ENCODE results near the gene TGIF1. TPM values are rescaled to one million over a fixed set of nuclear protein-coding genes. Genes with fewer than 3 reads are reported as not detected.

TGIF1 gene
- total and polyA plus RNA-seq, 10 of the 15 experiments (the other 5 are each of a cell fraction or from before 2014, with no cell fraction given): 1.8 to 8.5 (median 6.4) TPM

DNA sequence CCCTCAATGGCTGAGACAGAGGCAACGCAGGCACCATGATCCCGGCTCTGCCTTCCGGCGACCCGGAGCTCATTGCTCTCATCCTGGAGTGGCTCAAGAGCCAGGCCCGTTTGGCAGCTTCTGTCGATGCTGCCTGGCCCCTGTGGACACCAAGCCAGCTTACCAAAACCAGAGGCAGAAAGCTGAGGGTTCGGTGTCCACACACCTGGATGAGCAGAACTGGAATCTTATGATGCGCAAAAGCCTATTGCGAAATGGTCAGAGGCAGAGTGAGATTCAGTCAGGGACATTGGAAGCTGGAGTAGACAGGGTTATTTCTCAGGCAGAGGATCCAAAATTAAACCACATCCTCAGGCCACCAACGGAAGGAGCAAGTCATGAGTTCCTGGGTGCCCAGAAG lies 34.9 kb upstream of the TGIF1 start (continued):
- TF ChIP-seq, protein P1, sequence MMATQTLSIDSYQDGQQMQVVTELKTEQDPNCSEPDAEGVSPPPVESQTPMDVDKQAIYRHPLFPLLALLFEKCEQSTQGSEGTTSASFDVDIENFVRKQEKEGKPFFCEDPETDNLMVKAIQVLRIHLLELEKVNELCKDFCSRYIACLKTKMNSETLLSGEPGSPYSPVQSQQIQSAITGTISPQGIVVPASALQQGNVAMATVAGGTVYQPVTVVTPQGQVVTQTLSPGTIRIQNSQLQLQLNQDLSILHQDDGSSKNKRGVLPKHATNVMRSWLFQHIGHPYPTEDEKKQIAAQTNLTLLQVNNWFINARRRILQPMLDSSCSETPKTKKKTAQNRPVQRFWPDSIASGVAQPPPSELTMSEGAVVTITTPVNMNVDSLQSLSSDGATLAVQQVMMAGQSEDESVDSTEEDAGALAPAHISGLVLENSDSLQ (IDR thresholded peaks at IDR 0.05): no peak
- TF ChIP-seq SIN3A (IDR thresholded peaks at IDR 0.05; ENCODE audit: low read depth, low read length) (no peak), SREBF2 (IDR thresholded peaks at IDR 0.05; ENCODE audit: low read length) (no peak), NRF1 (conservative IDR thresholded peaks at IDR 0.05; ENCODE audit: low read depth, low read length) (no peak), SRF (IDR thresholded peaks at IDR 0.05; ENCODE audit: low read depth in 2 of 2, low read length in 2 of 2) (no peak), CBX5 (IDR thresholded peaks at IDR 0.05; ENCODE audit: low read depth) (no peak), MYC (IDR thresholded peaks at IDR 0.05; ENCODE audit: insufficient read depth, insufficient read length, insufficient replicate concordance, low read length, severe bottlenecking) (no peak)
- TF ChIP-seq, protein P2, sequence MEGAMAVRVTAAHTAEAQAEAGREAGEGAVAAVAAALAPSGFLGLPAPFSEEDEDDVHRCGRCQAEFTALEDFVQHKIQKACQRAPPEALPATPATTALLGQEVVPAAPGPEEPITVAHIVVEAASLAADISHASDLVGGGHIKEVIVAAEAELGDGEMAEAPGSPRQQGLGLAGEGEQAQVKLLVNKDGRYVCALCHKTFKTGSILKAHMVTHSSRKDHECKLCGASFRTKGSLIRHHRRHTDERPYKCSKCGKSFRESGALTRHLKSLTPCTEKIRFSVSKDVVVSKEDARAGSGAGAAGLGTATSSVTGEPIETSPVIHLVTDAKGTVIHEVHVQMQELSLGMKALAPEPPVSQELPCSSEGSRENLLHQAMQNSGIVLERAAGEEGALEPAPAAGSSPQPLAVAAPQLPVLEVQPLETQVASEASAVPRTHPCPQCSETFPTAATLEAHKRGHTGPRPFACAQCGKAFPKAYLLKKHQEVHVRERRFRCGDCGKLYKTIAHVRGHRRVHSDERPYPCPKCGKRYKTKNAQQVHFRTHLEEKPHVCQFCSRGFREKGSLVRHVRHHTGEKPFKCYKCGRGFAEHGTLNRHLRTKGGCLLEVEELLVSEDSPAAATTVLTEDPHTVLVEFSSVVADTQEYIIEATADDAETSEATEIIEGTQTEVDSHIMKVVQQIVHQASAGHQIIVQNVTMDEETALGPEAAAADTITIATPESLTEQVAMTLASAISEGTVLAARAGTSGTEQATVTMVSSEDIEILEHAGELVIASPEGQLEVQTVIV (IDR thresholded peaks at IDR 0.05; ENCODE audit: borderline replicate concordance, partially characterized antibody): no peak

DNA sequence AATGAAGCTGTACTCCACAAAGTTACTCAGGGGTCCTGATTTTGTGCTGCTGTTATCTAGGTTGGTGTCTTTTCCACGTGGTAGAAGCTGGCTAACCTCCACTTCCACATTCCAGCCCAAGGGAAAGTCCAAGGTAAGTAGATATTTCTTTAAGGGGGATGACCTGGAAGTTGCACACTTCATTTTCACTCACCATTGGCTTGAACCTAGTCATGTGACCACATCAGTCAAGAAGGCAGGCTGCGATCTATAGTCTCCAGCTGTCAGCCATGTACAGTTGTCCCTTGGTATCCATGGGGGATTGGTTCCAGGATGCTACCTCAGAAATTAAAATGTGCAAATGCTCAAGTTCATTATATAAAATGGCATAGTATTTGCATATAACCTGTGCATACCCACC lies 31.9 kb upstream of the TGIF1 start:
- H3K79me2 ChIP-seq (ENCODE audit: control insufficient read depth, insufficient read depth, low read length): no peaks in the 10 kb centered on the region
- DNase-seq (ENCODE audit: low read depth, low spot score) (no peak), FAIRE-seq (no peak), ATAC-seq (no peak)
- 53% methylated on average over 2 of the region's 2 CpGs for WGBS (ENCODE audit: insufficient coverage, insufficient replicate concordance, low lambda C conversion rate, missing lambda C conversion rate)
- no peak overlapping the region for H3K9ac ChIP-seq (ENCODE audit: control insufficient read depth, insufficient read depth, low read length)
- intact Hi-C loops (cut with micrococcal nuclease; ENCODE audit: unreplicated experiment) (no loop called here), in situ Hi-C loops (cut with MboI) (no loop called here)
- no peak overlapping the region for H3K4me3 ChIP-seq
- H3K27me3 ChIP-seq (replicated peaks in 1 of 2; ENCODE audit: control insufficient read depth in 2 of 2, insufficient read depth in 2 of 2, low read length in 1 of 2): no peaks in the 10 kb centered on the region
- no peak overlapping the region for H3K4me2 ChIP-seq (ENCODE audit: control insufficient read depth, insufficient read depth)
- H3K4me1 ChIP-seq (ENCODE audit: control insufficient read depth, insufficient read depth, low read length): no peaks in the 10 kb centered on the region
- BruUV-seq (replicated peaks): no TSS peak
- H4K20me1 ChIP-seq (ENCODE audit: control insufficient read depth, insufficient read depth): no peaks in the 10 kb centered on the region
- no peaks in the 10 kb centered on the region; the same call in 2 of the 3 replicates for H3K9me3 ChIP-seq (replicated peaks; ENCODE audit: control insufficient read depth, insufficient read depth, low read length)
- H3K36me3 ChIP-seq (ENCODE audit: control insufficient read depth in 2 of 2, insufficient read depth in 2 of 2, low read length in 1 of 2): no peaks in the 10 kb centered on the region
- POLR2A ChIA-PET: no interaction called here
- RAD21 ChIA-PET (ENCODE audit: unreplicated experiment): no interaction called here
- CTCF ChIA-PET: interaction anchor here (1.6 kb wide), 1 partner anchor 23 kb away, joined by 3 read pairs; no protein-coding TSS in a partner anchor
- TF ChIP-seq LARP7 (IDR thresholded peaks at IDR 0.05): no peak
- no peak for TF ChIP-seq CHD2 (IDR thresholded peaks at IDR 0.05; ENCODE audit: borderline replicate concordance, low read depth, low read length)
- no peak for TF ChIP-seq RAD21 (IDR thresholded peaks at IDR 0.05; ENCODE audit: insufficient read depth, low read depth, low read length)
- TF ChIP-seq ZSCAN29 (IDR thresholded peaks at IDR 0.05): no peak
- TF ChIP-seq EP300 (IDR thresholded peaks at IDR 0.05; ENCODE audit: borderline replicate concordance in 1 of 2, control insufficient read depth in 1 of 2, low read depth in 2 of 2, low read length in 2 of 2): no peak
- TF ChIP-seq SMARCA5 (IDR thresholded peaks at IDR 0.05): no peak
- no peak for TF ChIP-seq SRF (IDR thresholded peaks at IDR 0.05; ENCODE audit: low read depth in 2 of 2, low read length in 2 of 2)
- no peak for TF ChIP-seq SPI1 (IDR thresholded peaks at IDR 0.05; ENCODE audit: borderline replicate concordance, insufficient read depth, low read depth, low read length)
- H3K27ac ChIP-seq (ENCODE audit: control insufficient read depth, insufficient read depth): no peak overlapping the region
- SMC1A ChIA-PET (ENCODE audit: uncharacterized antibody, unreplicated experiment): no interaction called here
- no peak overlapping the region for H2AFZ ChIP-seq (ENCODE audit: control insufficient read depth, low read depth, low read length)

Measured in GM12878 (cell line).